SK-N-MC (cell line): ENCODE measurements around the gene HERC4.

ENCODE experiments used
- DNase-seq: peaks from one replicate; pipeline ENCODE4 v3.0.0-alpha.2; 2011; ENCODE audit warnings: low read depth, low spot score
- H3K27ac ChIP-seq: fragments of 200-600 bp; sonication (generic); 2 replicates; pipeline ENCODE4 v1.5.1; 2016; ENCODE audit warnings: mixed run types
- H3K36me3 ChIP-seq: fragments of 200-600 bp; sonication (generic); 2 replicates; pipeline ENCODE4 v1.6.1; 2017; ENCODE audit warnings: antibody characterized with exemption, low read length, mixed read lengths; ENCODE audit not compliant: insufficient read depth
- H3K4me3 ChIP-seq: fragments of 200-600 bp; sonication (generic); 2 replicates; pipeline ENCODE4 v1.5.1; 2016
- H3K9ac ChIP-seq: fragments of 200-600 bp; sonication (generic); 2 replicates; pipeline ENCODE4 v1.8.0; 2017; ENCODE audit warnings: mixed run types, mixed read lengths; ENCODE audit not compliant: insufficient read length
- H3K9me3 ChIP-seq: fragments of 200-600 bp; sonication (generic); 2 replicates; pipeline ENCODE4 v1.6.1; 2017; ENCODE audit warnings: low read depth, mild to moderate bottlenecking, antibody characterized with exemption, low read length, moderate library complexity, mixed read lengths
- EZH2 ChIP-seq: fragments of 200-600 bp; sonication (generic); IDR thresholded peaks from one replicate; pipeline ENCODE4 v1.6.1; 2017; ENCODE audit warnings: antibody characterized with exemption
- FOXP2 ChIP-seq: optimal IDR thresholded peaks from 2 replicates; pipeline ENCODE3; 2011; ENCODE audit warnings: mild to moderate bottlenecking, moderate library complexity; ENCODE audit not compliant: insufficient read depth; ENCODE audit errors: extremely low read length, control extremely low read depth
- POLR2AphosphoS5 ChIP-seq: IDR thresholded peaks from 2 replicates; pipeline ENCODE4 v1.6.1; 2012; ENCODE audit warnings: mild to moderate bottlenecking, low read depth, low read length, borderline replicate concordance

HERC4 gene

DNA sequence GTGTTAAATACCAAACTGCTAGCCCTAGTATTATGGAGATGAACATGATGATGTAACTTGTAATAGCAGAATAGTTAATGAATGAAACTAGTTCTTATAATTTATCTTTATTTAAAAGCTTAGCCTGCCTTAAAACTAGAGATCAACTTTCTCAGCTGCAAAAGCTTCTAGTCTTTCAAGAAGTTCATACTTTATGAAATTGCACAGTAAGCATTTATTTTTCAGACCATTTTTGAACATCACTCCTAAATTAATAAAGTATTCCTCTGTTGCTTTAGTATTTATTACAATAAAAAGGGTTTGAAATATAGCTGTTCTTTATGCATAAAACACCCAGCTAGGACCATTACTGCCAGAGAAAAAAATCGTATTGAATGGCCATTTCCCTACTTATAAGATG, 157.4 kb downstream of the HERC4 start:
- no peaks in the 10 kb centered on the region for H3K9me3 ChIP-seq
- peaks cover 30% of the 10 kb centered on the region for H3K36me3 ChIP-seq
- no peak overlapping the region for H3K9ac ChIP-seq
- DNase-seq = no peak
- H3K27ac ChIP-seq = peak overlapping the region; percentile 87
- no peak for TF ChIP-seq POLR2AphosphoS5
- TF ChIP-seq FOXP2 = no peak
- no peak for TF ChIP-seq EZH2
- H3K4me3 ChIP-seq = no peak overlapping the region

DNA sequence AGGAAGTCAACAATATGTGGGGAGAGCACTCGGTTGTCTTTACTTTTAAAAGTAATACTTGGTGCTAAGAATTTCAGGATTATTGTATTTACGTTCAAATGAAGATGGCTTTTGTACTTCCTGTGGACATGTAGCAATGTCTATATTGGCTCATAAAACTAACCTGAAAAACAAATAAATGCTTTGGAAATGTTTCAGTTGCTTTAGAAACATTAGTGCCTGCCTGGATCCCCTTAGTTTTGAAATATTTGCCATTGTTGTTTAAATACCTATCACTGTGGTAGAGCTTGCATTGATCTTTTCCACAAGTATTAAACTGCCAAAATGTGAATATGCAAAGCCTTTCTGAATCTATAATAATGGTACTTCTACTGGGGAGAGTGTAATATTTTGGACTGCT, 157.9 kb downstream of the HERC4 start:
- TF ChIP-seq FOXP2 (no peak), EZH2 (no peak), POLR2AphosphoS5 (no peak)
- Histone ChIP-seq H3K36me3 (peaks cover 35% of the 10 kb centered on the region), H3K27ac (peak overlapping the region; percentile 87), H3K9me3 (no peaks in the 10 kb centered on the region), H3K4me3 (no peak overlapping the region), H3K9ac (no peak overlapping the region)
- no peak for DNase-seq

DNA sequence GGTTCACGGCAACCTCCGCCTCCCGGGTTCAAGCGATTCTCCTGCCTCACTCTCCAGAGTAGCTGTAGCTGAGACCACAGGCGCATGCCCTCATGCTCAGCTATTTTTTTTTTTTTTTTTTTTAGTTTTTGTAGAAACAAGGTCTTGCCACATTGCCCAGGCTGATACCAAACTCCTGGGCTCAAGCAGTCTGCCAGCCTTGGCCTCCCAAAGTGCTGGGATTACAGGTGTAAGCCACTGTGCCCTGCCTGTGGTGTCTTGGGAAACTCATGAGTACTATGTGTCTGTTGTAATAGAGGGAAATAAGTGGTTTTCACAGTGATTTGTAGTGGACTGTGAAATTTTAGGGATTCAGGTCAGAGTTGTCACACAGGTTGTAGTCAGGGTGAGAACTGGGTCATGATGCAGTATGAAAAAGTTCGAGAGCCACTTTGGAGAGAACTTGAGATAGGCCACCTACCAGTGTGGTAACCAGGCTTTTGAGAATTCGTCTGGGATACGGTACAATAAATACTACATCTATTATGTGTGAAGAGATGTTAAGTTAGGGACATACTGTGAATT, 160.2 kb downstream of the HERC4 start:
- Histone ChIP-seq H3K36me3 (peaks cover 51% of the 10 kb centered on the region), H3K9me3 (no peaks in the 10 kb centered on the region), H3K9ac (no peak overlapping the region), H3K4me3 (no peak overlapping the region), H3K27ac (no peak overlapping the region)
- TF ChIP-seq FOXP2 = no peak
- no peak for TF ChIP-seq POLR2AphosphoS5
- TF ChIP-seq EZH2 = no peak
- DNase-seq = no peak

DNA sequence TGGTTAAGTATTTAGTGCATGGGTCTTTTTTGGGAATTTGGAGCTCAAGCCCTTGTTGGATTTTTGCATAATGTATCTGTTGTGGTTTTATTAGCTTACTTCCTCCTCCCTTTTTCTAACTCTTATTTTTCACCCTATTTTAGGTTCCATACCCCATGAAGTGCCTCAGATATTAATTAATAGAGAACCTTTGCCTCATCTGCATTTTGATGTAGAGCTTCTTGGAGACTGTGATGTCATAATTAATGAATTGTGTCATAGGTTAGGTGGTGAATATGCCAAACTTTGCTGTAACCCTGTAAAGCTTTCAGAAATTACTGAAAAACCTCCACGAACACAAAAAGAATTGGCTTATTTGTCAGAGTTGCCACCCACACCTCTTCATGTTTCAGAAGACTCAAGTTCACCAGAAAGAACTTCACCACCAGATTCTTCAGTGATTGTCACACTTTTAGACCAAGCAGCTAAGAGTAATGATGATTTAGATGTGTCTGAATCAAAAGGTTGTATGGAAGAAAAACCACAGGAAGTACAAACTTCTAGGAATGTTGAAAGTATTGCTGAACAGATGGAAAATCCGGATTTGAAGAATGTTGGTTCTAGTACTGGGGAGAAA, 162.6 kb downstream of the HERC4 start:
- 0 out of 2 replicates have a peak overlapping the region, but pooled peaks have one; percentile 21 for H3K27ac ChIP-seq

DNA sequence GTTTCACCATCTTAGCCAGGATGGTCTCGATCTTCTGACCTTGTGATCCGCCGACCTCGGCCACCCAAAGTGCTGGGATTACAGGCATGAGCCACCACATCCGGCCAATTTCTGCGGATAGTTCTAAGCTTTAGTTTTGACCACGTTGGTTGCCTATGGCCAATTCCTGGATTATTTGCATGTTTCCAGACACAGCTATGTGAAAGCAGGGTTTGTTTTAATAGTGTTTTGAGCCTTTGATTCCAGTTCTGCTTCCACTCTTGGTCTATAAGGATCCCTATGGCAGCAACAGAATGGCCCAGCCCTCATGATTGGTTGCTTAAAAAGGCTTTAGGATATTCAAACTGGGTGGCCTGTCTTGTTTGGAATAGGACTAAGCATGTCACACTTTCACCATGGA, 171.5 kb downstream of the HERC4 start:
- DNase-seq = no peak
- no peaks in the 10 kb centered on the region for H3K9me3 ChIP-seq
- H3K4me3 ChIP-seq = no peak overlapping the region
- TF ChIP-seq POLR2AphosphoS5 (no peak), FOXP2 (no peak), EZH2 (no peak)
- H3K27ac ChIP-seq = no peak overlapping the region
- peaks cover 58% of the 10 kb centered on the region for H3K36me3 ChIP-seq
- no peak overlapping the region for H3K9ac ChIP-seq

More for the DNA sequence above, 162.6 kb downstream of the HERC4 start:
- no peak for DNase-seq
- H3K4me3 ChIP-seq = no peak overlapping the region
- H3K36me3 ChIP-seq = peaks cover 72% of the 10 kb centered on the region
- no peak overlapping the region for H3K9ac ChIP-seq
- H3K9me3 ChIP-seq = no peaks in the 10 kb centered on the region
- no peak for TF ChIP-seq FOXP2
- TF ChIP-seq POLR2AphosphoS5 = no peak
- no peak for TF ChIP-seq EZH2

DNA sequence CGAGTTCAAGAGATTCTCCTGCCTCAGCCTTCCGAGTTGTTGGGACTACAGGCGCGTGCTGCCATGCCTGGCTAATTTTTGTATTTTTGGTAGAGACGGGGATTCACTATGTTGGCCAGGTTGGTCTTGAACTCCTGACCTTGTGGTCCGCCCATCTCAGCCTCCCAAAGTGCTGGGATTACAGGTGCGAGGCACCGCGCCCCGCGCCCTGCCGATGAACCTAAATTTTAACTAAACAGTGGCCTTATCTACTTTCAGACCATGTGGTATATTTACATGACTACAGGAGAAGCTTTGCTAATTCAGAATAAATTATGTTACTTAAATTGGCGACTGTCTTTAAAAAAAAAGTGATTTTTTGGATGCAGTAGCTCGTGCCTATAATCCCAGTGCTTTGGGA, 181.4 kb downstream of the HERC4 start:
- peaks cover 72% of the 10 kb centered on the region for H3K36me3 ChIP-seq
- H3K9me3 ChIP-seq = no peaks in the 10 kb centered on the region
- no peak for DNase-seq
- H3K9ac ChIP-seq = no peak overlapping the region
- H3K4me3 ChIP-seq = no peak overlapping the region
- TF ChIP-seq EZH2 = no peak
- TF ChIP-seq FOXP2 = no peak
- no peak for TF ChIP-seq POLR2AphosphoS5
- no peak overlapping the region for H3K27ac ChIP-seq

DNA sequence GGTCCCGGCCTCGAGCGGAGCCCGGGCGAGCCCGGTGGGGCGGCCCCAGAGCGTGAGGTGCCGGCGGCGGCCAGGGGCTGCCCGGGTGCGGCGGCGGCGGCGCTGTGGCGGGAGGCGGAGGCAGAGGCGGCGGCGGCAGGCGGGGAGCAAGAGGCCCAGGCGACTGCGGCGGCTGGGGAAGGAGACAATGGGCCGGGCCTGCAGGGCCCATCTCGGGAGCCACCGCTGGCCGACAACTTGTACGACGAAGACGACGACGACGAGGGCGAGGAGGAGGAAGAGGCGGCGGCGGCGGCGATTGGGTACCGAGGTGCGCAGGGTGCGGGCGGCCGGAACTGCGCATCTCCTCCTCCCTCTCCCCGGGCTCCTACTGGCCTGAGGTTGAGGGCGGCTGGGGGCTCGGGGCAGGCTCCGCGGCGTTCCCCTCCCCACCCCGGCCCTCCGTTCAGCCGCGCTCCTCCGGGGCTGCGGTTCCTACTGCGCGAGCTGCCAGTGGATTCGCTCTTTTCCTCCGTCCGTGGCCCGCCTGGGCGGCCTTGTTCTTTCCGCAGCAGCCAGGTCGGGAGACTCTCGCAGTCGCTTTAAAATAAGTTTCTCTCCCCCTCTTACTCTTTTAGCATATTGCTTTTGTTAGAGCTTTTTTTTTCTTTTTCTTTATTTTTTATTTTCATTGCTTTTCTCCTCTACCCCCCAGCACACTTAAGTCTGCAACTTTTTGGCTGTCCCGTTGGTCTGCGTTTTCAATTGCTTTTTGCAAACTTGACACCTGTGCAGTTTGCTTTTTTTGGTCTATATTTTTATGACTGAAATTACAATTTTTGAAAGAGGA, 190.0 kb downstream of the HERC4 start:
- Histone ChIP-seq H3K4me3 (peak overlapping the region; percentile 85), H3K36me3 (peaks cover 32% of the 10 kb centered on the region), H3K9me3 (no peaks in the 10 kb centered on the region), H3K27ac (peak overlapping the region; percentile 31; the same call in 1 of the 2 replicates), H3K9ac (peak overlapping the region; percentile 77)
- DNase-seq = no peak
- TF ChIP-seq FOXP2 (no peak), EZH2 (no peak), POLR2AphosphoS5 (no peak)

DNA sequence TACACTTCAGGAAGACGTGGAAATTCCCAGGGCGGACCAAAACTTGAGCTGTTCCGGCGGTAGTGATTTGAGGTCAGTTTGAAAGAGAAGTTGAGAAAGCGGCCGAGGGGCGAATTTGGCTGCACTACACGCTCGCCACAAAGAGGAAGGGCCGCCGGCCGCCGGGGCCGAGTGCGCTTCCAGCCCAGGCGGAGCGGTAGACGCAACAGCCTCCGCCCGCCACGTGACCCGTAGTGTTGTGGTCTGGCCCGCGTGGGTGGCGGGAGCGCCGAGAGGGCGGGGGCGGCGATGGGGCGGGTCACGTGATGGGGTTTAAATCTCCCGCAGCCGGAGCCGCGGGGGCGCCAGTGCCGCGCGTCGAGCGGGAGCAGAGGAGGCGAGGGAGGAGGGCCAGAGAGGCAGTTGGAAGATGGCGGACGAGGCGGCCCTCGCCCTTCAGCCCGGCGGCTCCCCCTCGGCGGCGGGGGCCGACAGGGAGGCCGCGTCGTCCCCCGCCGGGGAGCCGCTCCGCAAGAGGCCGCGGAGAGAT, 190.7 kb downstream of the HERC4 start, which contains the start of gene SIRT1:
TSS of gene SIRT1 (plus strand) at position 344 of the 529 bp plus-strand sequence. CDS start at position 410, 66 bp downstream.
- H3K4me3 ChIP-seq = peak within 1 kb of the TSS; percentile 85

More for the DNA sequence above, 190.7 kb downstream of the HERC4 start, which contains the start of gene SIRT1:
- Histone ChIP-seq H3K9me3 (no peaks in the 10 kb centered on the region), H3K36me3 (peaks cover 25% of the 10 kb centered on the region), H3K27ac (peak within 1 kb of the TSS; percentile 31; the same call in 1 of the 2 replicates), H3K9ac (peak within 1 kb of the TSS; percentile 77)
- no peak for TF ChIP-seq FOXP2
- TF ChIP-seq POLR2AphosphoS5 = peak; percentile 85
- no peak for DNase-seq
